SHP77 (cell line): ENCODE measurements around the gene GALC.
"Not testable (repeated sequence)": the region's sequence is repeated elsewhere in the genome, so short reads cannot be mapped to it uniquely, and the experiment has no call there.

Source experiments
- DNase-seq, 2 experiments: peaks; one replicate each; lab custom pipeline; 2025; lab: John Stamatoyannopoulos, UW

Gene GALC

GRCh38 chr14:87992718-87993628, at the start of gene GALC:
Gene GALC (minus strand): TSS chr14:87993182. CDS start chr14:87993164, 18 bp downstream.
- peak; percentile 42 to 80 for DNase-seq

DNA sequence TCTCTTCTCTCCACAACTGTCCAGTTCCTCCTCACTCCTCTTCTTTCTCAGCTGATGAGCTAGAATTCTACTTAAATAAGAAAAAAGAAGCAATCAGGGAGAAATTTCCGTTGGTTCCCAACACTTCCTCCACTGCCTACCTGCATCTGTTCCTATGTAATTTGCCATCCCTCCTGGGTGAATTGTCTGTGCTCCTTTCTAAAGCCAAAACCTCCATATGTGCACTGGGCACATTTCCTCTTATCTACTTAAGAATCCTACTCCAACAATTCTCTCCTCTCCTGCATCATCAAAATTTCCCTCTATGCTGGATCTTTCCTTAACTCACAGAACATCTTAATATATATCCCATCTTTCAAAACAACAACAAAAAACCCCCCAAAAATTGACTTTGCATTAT, 47.2 kb upstream of the GALC start:
- DNase-seq = no peak

GRCh38 chr14:88039197-88039596, 46.2 kb upstream of the GALC start:
- no peak for DNase-seq

GRCh38 chr14:88037325-88037724, 44.3 kb upstream of the GALC start:
- DNase-seq = no peak

DNA sequence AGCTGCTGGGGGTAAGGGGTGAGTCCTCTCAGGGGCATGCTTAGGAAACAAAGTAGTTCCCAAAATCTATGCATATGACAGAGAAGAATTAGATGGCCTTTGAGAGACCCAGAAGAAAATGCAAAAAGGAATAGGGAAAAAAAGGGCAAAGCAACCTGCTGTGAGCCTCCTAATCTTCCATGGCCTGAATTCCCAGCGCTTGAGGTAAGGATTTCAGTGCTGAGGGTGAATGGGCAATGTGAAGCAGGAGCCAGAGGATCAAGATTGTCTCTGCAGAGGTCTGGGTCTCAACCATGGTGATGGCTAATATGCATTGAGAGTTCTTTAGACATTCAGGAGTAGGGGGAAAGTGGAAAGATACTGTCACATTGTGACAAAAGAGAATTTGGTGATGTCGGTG, 43.4 kb upstream of the GALC start:
- no peak for DNase-seq

DNA sequence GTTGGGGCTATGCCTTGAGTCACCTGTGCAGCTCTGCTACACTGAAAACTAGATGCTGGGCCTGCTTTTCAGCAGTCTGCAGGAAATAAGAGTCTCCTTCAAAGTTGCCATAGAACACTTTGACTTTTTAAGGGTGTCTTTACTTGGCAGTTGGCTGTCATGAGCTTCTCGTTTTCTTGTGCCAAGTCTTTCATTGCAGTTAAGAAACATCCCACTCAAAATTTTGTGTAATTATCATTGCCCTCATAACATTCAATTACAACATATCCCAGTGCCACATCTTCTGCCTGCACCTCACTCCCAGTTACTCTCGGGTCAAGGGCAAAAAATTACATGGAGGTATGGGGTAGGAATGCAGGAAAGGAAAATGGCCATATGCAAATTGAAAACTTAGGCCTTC, 41.1 kb upstream of the GALC start:
- DNase-seq = no peak

DNA sequence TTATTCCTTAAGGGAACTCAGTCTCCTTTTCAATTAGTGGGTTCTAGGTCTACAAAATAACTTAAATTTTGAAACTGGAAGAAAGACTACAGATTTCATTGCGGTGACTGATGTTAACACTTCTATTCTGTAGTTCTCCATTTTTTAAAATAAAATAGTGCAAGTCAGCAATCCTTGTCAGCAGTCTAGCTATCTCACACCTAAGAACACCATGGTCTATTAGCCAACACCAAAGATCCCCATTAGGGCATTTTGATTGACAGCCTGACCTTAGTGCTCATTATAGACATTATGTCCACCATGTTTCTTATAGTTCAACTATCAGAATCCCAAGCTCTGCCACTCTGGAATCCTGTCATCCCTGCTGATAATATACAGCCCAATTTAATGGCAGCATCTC, 39.4 kb upstream of the GALC start:
- no peak for DNase-seq

- no peak for DNase-seq
These were observed 37.9 kb upstream of the GALC start for GRCh38 chr14:88030892-88031291.

- no peak for DNase-seq
These were observed 37.1 kb upstream of the GALC start for GRCh38 chr14:88030079-88030478.

GRCh38 chr14:88029500-88029899, 36.5 kb upstream of the GALC start:
- DNase-seq = no peak

DNA sequence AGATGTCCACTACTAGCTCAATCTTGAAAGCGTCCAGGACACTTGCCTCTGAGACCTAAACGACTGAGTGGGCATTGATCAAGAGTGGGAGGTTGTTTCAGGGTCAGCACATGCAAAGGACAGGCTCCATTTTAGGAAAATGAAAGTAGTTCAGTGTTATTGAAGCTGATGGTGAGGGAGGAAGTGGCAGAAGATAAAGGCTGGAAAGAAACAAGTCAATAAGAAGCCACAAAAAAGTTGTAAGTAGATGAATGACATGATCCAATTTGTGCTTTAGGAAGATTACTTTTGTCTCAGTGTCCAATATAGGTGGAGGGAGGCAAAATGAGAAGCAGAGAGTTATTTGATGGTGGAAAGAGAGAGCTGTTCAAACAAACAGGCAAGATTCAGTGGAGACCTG, 33.9 kb upstream of the GALC start:
- DNase-seq = no peak

DNA sequence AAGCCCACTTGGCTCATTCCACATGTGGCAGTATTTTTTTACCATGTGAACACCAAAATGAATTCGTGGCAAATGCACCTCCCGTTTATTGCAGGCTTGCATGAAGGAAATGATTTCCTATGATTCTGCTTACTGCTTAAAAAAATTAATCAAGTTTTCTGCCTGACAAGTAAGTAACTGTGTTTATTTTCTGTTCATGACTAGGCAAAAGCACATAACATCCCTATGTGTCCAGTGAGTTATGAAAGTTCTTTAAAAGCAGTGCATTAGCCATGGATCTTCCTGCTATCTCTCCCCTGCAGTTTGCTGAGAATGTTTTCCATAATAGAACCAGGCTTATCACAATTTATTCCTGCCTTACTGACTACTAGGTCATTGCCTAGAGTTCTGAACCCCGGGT, 32.3 kb upstream of the GALC start:
- DNase-seq = no peak

- not testable (repeated sequence) for DNase-seq
These were observed 31.5 kb upstream of the GALC start for GRCh38 chr14:88024252-88025086.

DNA sequence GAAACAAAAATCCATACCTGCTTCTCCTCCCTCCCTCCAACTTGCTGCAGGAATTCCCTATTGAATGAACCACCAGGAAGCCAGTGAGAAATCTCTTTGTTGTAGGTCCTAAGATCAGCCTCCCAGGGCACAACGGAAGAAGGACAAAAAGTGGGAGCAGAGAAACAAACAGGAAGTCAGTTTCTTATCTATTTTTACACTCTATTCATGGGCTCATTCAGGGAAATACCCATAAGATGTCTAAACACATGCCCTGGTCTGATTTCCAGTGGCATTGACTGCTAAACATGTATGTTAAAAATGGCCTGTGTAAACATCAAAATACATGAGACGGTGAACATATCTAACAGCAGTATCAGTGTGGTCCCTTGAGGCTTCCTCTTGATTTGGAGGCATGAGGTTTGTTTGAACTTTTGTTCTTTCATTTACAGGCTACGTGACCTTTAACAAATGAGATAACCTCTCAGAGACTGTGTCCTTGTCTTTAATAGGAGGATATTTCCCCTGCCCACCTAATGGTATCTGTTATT, 30.7 kb upstream of the GALC start:
- DNase-seq = no peak

GRCh38 chr14:88017535-88017934, 24.6 kb upstream of the GALC start:
- no peak for DNase-seq

DNA sequence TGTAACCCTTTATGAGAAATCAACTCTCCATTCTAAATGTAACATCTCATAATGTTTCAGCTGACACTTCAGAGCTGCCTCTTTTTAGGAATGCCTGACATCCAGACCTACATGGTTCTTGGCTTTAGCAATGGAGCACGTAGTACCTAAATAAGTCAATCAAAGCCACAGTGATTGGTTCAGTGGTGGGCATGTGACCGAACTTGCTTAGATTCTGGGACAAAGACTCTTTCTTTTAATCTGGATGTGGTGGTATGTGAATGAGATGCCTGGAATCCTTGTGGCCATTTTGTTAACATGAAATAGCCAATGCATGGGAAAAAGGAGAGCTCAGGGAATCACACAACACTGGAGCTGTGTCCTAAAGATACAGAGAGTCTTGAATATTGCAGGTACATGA, 23.8 kb upstream of the GALC start:
- no peak for DNase-seq

DNA sequence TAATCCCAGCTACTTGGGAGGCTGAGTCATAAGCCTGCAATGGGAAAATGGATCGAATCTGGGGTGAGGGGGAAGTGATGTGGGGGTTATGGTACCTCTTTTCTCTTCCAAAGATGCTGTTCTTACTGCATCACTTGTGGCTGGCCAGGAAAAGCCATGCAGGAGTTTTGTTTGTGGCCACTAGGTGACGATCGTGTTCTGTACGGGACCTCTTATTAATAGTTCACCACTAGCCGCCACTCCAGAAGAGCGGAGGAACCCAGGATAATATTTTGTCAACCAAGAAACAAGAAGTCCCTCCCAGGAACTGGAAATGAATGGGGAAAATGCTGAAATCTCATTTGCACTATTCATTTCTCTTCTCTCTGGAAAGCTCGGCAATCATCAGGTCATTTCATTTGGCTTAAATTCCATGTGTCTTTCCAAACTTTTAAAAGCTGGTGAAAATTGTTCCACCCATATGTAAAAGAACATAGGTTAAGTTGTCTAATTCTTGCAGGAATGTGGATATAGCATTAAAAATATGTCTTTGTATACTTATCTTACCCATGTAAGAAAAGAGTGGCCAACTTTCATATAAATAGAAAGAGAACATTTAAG, 20.9 kb upstream of the GALC start:
- DNase-seq = peak; percentile 54 to 69

DNA sequence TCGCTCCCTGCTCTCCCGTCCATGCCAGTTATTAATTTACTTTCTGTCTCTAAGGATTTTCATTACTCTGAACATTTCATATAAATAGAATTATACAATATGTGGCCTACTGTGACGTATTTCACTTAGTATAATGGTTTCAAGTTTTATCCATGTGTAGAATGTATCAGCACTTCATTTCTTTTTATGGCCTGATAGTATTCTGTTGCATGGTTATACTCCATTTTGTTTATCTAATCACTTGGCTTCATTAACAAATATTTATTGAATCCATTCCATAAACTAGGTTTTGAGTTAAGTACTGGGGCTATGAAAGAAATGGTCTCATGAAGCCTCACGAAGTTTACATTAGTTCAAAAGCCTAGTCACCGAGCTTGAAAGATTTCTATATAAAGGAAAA, 19.5 kb upstream of the GALC start:
- no peak for DNase-seq

DNA sequence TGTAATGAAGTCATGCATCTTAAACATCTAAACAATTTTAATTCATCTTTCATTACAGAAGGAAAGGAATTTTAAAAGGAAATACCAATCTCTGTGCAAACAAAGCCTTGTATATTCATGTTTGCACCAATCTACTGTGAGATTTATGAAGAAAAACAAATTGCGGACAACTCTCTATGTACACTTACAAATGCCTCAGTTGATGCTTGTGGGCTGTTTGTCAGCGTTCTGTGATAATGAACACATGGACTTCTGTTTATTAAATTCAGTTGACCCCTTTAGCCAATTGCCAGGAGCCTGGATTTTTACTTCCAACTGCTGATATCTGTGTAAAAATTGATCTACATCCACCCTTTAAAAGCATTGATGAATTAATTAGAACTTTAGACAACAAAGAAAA, 17.3 kb upstream of the GALC start:
- no peak for DNase-seq

- DNase-seq = no peak
These were observed 16.5 kb upstream of the GALC start for GRCh38 chr14:88009486-88009885.

DNA sequence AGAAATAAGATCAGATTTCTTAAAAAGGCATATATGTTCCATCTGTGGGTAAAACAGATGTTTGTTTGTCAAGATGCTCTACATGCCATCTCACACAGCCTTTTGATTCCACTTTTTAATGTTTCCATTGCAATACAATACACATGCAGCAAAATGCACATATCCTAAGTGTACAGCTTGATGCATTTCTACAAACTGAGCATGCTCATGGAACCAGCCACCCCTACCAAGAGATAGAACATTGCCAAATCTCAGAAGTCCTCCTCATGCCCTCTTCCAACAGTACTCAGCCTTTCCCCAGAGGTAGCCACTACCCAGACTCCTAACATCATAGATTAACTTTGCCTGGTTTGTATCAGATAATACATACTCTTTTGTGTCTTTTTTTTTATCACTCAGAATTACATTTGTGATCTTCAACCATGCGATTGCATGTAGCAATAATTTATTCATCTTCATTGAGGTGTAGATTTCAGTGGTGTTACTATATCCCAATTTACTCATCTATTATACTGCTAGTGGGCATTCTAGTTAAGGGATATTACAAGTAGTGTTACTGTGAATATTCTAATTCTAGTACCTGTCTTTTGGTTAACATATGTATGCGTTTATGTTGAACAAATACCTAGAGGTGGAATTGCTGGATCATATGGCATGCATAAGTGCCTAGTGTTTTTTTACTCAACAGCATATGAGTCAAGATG, 15.2 kb upstream of the GALC start:
- no peak for DNase-seq

GRCh38 chr14:88007608-88008007, 14.6 kb upstream of the GALC start:
- no peak for DNase-seq
